Stimulated activated CD8-positive, alpha-beta memory T cell treated with anti-CD3 and anti-CD28 coated beads, Interleukin-2, amount 100 ng/mL, for 48 hours (primary cell): ENCODE data around the gene QRFP.
"Not testable (repeated sequence)": the region's sequence is repeated elsewhere in the genome, so short reads cannot be mapped to it uniquely, and the experiment has no call there.

Source experiments
- DNase-seq, 2 donors: peaks; one replicate each; pipeline ENCODE4 v3.0.0-alpha.2; 2020; ENCODE audit warnings: low read depth in 2 of 2

Gene QRFP

GRCh38 chr9:130919559-130920145 lies 23.0 kb upstream of the QRFP start:
- no peak for DNase-seq

DNA sequence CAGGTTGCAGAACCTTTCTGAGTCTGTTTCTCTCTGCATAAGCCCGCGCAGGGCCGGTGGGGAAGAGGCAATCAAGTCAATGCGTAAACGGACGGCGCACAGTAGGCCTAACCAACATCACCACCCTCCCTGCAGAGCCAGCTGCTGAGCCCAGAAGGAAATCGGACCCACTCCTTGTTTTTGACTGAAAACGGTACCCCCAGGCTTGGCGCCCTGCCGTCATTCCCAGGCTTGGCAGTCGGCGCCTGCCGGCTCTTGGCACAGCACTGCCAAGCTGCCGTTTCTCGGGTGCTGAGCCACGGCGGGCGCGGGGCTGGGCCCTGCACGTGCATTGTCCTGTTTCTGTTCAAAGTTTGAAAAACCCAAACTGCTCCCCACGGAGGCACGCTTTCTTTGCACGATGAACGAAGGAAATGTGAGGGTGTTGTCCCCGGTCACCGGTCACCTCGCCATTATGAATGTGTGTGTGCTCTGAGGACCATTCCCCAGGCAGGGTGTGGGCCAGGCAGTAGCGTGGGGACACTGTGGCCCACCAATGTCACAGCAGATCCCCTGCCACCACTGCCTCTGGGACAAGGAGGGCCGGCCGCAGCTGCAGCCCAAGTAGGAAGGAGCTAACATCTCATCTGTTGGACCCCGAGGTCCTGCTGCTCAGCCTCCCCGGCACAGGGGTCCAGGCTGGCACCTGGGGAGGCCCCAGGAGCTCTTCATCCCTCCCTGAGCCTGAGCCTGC lies 22.4 kb upstream of the QRFP start:
- no peak for DNase-seq

DNA sequence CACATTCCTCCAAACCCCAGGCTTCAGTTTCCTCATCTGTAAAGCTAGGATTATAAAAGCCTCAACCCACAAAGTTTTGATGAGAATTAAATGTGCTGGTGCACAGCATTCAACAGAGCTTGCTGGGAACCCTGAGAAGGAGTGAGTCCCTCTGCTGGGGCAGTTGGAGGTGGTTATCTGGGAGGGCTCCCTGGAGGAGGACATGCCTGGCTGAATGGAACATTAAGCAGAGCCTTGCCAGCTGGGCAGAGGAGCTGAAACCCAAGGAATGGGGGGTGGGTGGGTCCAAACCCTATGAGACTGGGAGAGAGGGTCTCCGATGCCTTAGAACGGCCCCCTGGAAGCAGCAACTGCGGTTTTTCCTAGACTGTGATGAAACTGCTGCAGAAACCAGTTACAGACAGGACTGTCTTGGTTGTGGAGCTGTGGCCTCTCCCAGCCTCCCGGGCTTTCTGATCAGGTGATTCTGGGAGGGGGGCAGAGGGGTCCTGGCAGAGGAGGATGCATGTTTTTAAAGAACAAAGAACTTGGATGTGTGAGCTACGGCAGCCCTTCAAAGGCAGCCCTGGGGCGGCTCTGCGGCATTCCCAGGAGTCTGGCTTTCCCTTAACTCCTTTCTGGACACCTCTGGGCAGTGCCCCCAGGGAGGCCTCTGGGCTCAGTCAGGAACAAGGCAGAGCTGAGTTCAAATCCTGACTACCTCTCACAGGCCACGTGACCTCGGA lies 21.7 kb upstream of the QRFP start:
- no peak for DNase-seq

DNA sequence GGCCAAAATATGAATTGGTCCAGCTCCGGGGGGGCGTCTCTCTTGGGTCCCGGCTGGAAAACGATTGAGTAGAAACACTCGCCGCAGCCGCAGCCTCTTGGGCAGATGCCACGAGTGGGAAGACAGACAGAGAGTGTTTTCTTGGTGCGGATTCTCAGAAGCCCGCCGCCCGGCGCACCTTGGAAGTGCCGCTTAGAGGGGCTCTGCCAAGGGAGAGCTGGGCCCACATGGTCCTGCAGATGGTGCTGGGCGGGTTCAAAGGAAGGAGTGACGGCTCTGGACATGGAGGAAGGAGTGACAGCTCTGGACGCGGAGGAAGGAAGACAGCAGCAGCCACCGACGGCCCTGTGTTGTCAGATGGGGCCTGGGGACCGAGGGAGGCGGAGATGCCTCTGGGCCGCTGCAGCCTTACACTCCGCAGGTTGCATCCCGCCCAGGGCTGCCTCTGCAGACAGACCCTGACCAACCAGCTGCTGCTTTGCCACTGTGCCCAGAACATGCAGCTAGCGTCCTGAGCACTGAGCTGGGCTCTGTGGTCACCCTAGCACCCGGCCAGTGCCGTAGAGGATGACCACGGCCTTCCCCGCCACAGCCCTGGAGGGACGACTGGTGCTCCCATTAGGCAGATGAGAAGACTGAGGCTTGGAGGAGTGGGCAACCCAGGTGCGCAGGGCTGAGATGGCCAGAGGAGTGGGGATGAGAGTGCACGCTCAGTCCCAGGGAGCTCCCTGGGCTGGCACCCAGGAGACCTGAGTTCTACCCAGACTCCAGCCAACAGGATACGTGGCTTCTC lies 20.8 kb upstream of the QRFP start:
- no peak for DNase-seq

DNA sequence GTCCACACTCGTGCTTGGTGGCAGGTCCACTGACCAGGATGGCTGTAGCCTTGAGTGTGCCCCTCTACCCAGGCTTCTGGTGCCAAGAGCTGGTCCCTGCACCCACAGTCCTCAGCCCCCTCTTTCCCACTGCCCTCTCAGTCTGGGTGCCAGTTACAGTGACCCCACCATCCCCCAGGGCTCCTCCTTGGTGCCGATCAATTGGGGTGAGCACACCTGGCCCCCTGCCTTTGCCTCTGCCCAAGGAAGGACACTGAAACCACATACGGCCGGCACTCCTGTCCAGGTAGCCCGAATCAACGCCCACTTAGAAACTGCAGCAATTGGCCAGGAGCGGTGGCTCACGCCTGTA lies 18.5 kb upstream of the QRFP start:
- no peak for DNase-seq

DNA sequence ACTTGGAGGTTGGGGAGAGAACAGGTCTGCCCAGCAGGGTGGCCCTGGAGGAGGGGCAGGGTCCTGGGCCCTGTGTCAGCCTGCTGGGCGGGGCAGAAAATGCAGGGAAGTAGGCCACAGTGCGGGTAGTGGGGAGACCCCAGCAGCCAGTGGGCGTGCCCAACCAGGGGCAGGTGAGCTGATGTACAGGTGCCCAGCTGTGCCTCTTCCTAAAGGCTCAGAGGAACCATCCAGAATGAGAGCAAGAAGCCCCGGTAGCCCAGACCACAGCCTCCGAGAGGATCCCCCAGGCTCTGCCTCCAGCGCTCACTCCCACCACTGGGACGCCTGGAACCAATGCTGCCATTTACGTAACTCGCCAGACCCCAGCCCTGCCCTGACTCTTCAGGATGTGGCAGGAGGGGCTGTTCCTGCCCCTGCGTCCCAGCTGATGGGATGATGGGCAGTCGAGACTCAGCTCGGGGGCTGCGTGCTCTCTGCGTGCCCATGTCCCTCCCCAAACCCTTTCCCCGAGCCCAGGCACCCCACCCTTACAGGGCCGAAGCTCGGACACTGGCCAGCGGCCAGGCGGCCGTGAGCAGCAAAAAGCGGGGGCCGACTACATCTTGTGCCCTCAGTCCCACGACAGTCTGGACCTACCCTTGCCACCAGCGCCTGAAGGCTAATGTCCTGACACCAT lies 17.9 kb upstream of the QRFP start:
- DNase-seq, result no peak

GRCh38 chr9:130913599-130914416 lies 17.2 kb upstream of the QRFP start:
- no peak for DNase-seq

DNA sequence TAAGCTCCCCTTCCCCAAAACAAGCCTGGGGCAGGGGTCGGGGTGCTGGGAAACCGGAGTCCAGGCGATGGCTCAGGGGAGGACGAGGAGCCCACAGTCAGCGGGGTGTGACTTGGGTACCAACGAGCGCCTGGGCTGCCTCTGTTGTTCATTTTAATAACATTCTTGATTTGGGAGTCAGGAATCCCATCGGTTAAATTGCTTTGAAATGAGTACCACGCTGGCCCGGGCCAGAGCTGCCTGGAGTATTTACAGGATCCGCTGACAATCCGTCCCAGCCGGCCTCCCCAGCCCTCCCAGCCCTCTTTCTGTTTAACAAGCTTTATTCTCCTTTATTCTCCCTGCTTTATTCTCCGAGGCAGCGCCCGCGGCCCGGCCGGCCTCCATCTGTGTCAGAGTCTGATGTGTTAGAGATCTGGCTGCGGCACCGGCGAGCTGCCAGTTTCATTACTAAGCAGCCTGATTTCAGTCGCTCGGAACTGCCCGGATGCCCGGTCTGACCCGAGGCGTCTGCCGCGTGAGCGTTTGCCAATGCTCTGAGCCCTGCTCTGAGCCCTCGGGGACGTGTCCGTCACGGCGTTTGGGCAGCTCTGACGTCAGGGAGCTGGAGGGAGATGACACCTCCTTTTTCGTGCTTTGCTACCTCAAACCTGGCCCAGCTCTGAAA lies 16.5 kb upstream of the QRFP start:
- no peak for DNase-seq

GRCh38 chr9:130911254-130912049 lies 14.8 kb upstream of the QRFP start:
- no peak for DNase-seq

DNA sequence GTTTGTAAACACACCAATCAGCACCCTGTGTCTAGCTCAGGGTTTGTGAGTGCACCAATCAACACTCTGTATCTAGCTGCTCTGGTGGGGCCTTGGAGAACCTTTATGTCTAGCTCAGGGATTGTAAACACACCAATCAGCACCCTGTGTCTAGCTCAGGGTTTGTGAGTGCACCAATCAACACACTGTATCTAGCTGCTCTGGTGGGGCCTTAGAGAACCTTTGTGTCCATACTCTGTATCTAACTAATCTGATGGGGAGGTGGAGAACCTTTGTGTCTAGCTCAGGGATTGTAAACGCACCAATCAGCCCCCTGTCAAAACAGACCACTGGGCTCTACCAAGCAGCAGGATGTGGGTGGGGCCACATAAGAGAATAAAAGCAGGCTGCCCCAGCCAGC lies 14.1 kb upstream of the QRFP start:
- not testable (repeated sequence) for DNase-seq

DNA sequence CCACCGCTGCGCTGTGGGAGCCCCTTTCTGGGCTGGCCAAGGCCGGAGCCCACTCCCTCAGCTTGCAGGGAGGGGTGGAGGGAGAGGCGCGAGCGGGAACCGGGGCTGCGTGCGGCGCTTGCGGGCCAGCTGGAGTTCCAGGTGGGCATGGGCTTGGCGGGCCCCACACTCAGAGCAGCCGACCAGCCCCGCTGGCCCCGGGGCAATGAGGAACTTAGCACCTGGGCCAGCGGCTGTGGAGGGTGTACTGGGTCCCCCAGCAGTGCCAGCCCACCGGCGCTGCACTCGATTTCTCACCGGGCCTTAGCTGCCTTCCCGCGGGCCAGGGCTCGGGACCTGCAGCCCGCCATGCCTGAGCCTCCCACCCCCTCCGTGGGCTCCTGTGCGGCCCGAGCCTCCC lies 13.4 kb upstream of the QRFP start:
- DNase-seq, result not testable (repeated sequence)

DNA sequence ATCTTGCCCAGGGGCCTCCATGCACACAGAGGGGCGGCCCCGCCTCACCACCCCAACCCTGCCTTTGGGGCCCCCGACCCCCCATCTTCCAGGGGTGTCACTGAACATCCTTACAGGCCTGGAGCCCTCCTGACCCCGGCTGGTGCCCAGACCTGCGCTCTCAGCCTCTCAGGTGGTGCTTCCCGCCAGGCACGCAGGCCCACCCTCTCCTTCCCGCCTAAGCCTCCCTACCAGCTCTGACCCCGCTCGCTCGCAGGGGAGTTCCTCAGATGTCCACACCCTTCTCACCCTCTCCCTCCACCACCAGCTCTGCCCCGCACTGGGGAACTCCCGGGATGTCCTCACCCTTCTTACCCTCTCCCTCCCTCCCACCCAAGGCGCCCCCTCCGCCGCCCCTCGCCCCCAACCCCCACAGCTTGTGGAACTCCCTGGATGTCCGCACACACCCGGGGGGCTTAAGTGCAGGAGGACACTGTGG lies 12.3 kb upstream of the QRFP start:
- no peak for DNase-seq

- DNase-seq, result no peak
Observed at GRCh38 chr9:130908146-130908877, 11.7 kb upstream of the QRFP start.

GRCh38 chr9:130906735-130907416 lies 10.3 kb upstream of the QRFP start:
- no peak for DNase-seq

- no peak for DNase-seq
Observed at GRCh38 chr9:130905902-130906734, 9.5 kb upstream of the QRFP start.

DNA sequence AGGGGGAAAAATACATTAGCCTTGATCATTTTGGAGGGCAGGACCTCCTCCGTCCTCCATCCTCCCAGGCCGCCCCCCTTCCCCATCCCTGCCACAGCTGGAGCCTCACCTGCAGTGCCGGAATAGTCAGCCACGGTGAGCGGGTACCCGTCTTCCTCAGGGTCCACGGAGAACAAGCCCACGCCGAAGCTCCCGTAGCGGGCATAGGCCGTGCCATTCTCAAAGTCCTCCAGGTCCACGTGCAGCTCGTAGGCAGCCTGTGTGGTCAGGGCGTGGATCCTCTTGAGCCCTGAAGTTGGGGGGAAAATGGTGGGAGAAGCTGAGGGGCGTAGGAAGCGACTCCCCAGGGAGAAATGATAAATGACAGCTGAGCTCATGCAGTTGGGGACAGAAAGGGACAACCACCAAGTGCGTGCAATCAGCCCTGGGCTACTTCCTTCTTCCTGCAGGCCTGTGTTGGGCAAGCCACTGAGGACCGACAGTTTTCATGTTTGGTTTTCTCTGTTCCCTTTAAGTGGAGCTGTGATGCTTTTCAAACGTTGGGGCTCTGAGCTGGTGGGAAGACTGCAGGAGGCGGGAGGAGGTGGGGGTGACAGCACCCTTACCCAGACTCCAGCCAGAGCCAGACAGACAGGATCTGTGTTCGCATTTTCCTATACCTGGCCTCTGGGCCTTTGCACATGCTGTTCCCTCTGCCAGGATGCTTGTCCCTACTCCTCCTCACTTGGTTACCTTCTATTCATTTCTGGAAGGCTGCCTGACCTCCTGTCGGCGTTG lies 8.7 kb upstream of the QRFP start:
- no peak for DNase-seq
